Mammary epithelial cell (primary cell): ENCODE data around the gene NKPD1.

Experiments used
- CTCF ChIP-seq, 2 donors: IDR thresholded peaks in 1 of 2; conservative IDR thresholded peaks in 1 of 2; 2 replicates each; pipeline ENCODE4 v1.5.1; 2011 to 2012; ENCODE audit warnings: inconsistent platforms in 2 of 2, low read length in 2 of 2, mild to moderate bottlenecking in 2 of 2, control low read depth in 1 of 2, low read depth in 1 of 2; ENCODE audit not compliant: insufficient read depth in 1 of 2; ENCODE audit errors: extremely low read depth in 1 of 2
- EZH2 ChIP-seq: IDR thresholded peaks from 2 replicates; pipeline ENCODE4 v1.6.1; 2012; ENCODE audit warnings: low read length, inconsistent platforms, borderline replicate concordance

DNA sequence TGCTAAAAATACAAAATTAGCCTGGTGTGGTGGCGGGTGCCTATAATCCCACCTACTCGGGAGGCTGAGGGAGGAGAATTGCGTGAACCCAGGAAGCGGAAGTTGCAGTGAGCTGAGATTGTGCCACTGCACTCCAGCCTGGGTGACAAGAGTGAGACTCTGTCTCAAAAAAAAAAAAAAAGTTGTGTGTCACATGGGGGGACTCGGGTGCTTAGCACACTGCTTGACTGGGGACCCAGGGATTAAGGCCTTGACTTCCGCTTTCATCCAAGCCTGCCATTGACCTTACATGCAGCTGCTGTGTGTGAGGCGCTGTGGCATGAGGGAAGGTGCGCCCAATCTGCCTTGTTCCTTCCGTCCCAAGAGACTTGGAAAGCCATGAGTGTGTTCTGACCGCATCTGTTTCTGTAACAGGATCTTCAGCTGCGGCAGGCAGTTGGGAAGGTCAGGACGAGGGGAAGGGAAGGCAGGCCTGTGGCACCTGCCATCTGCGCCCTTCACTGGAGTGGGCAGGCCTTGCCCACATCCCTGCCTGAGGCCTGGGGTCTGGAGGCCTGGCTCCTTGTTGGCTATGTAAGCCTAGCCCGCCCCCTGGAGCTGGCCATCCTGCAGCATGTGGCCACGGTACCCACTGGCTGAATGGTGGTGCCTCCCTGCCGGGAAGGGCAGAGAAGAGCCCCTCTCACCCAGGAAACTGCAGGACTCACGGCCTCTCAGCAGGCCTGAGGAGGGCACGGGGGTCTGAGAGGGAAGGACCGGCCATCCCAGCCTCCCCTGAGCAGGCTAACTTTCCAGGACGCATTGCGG is 44.8 kb downstream of the NKPD1 start:
- TF ChIP-seq CTCF (conservative IDR thresholded peaks at IDR 0.05 in 1 of 2, IDR thresholded peaks at IDR 0.05 in 1 of 2; ENCODE audit: extremely low read depth in 1 of 2, insufficient read depth in 1 of 2, low read depth in 1 of 2, low read length in 2 of 2) (no peak), EZH2 (no peak)
